B cell (primary cell): ENCODE measurements around the gene FAM184A. TPM values are rescaled to one million over a fixed set of nuclear protein-coding genes. Genes with fewer than 3 reads are reported as not detected.
A peak's percentile ranks its signal among the peaks of the same experiment; 100 is the strongest.

Source experiments
- ATAC-seq: fragments of 200-7000 bp; cut with Tn5 transposase; one replicate; pipeline ENCODE4 v1.10.0; 2021; ENCODE audit warnings: low read depth, mild to moderate bottlenecking, moderate number of reproducible peaks, moderate library complexity
- CTCF ChIA-PET: fragments of 350-600 bp; sonication (Branson Sonifier 250); formaldehyde crosslinking; loops from one replicate; lab custom pipeline; 2021; ENCODE audit warnings: antibody characterized with exemption, inconsistent platforms; lab: Charles Lee
- POLR2A ChIA-PET: fragments of 350-600 bp; sonication (Branson Sonifier 250); formaldehyde crosslinking; loops from one replicate; lab custom pipeline; 2021; ENCODE audit warnings: antibody characterized with exemption; lab: Charles Lee
- DNase-seq: peaks from one replicate; pipeline ENCODE4 v3.0.0; 2013
- H2AFZ ChIP-seq: 2 replicates; pipeline ENCODE4 v1.6.1; 2012; ENCODE audit warnings: mild to moderate bottlenecking, low read depth, low read length; ENCODE audit not compliant: insufficient read depth, poor library complexity, severe bottlenecking
- H3K27ac ChIP-seq, 2 donors: 1 replicate in 1 of 2; 2 replicates in 1 of 2; pipeline ENCODE4 v1.5.1; 2012 to 2013; ENCODE audit warnings: low read length in 2 of 2, mild to moderate bottlenecking in 2 of 2, moderate library complexity in 1 of 2
- H3K27me3 ChIP-seq, 4 experiments: fragments of 200-600 bp in 1 of 4; sonication (generic) in 1 of 4; replicated peaks in 1 of 4; 1 replicate in 2 of 4; 2 replicates in 2 of 4; pipeline versions ENCODE4 v1.6.1 to v1.7.0; 2013 to 2016; ENCODE audit warnings: low read length in 3 of 4, mild to moderate bottlenecking in 2 of 4, mixed read lengths in 1 of 4, moderate library complexity in 1 of 4; ENCODE audit not compliant: insufficient read depth in 4 of 4, control insufficient read depth in 3 of 4; ENCODE audit errors: control extremely low read depth in 1 of 4
- H3K36me3 ChIP-seq, 2 experiments: replicated peaks in 1 of 2; 1 replicate in 1 of 2; 2 replicates in 1 of 2; pipeline versions ENCODE4 v1.6.1 to v1.7.1; 2013; ENCODE audit warnings: low read length in 1 of 2; ENCODE audit not compliant: insufficient read depth in 2 of 2, control insufficient read depth in 1 of 2; ENCODE audit errors: control extremely low read depth in 1 of 2, extremely low read depth in 1 of 2
- H3K4me1 ChIP-seq, 2 donors: fragments of 200-600 bp in 1 of 2; sonication (generic) in 1 of 2; 1 replicate in 1 of 2; 2 replicates in 1 of 2; pipeline versions ENCODE4 v1.5.1 to v1.6.1; 2013 to 2017; ENCODE audit warnings: low read length in 2 of 2; ENCODE audit not compliant: control insufficient read depth in 2 of 2, insufficient read depth in 2 of 2
- H3K4me2 ChIP-seq: replicated peaks from 2 replicates; pipeline ENCODE3; 2012; ENCODE audit warnings: mild to moderate bottlenecking, low read depth, low read length; ENCODE audit not compliant: poor library complexity, severe bottlenecking
- H3K4me3 ChIP-seq, 5 experiments: fragments of 200-600 bp in 1 of 5; sonication (generic) in 1 of 5; 1 replicate in 3 of 5; 2 replicates in 2 of 5; pipeline versions ENCODE4 v1.5.1 to v1.7.0; 2011 to 2016; ENCODE audit warnings: low read length in 4 of 5, mild to moderate bottlenecking in 4 of 5, low read depth in 2 of 5, control low read depth in 1 of 5, moderate library complexity in 1 of 5; ENCODE audit not compliant: insufficient read depth in 1 of 5; ENCODE audit errors: control extremely low read depth in 1 of 5, extremely low read depth in 1 of 5
- H3K79me2 ChIP-seq: fragments of 200-600 bp; sonication (generic); one replicate; pipeline ENCODE4 v1.6.0; 2016; ENCODE audit warnings: low read length; ENCODE audit not compliant: control insufficient read depth, insufficient read depth
- H3K9ac ChIP-seq: fragments of 200-600 bp; sonication (generic); 2 replicates; pipeline ENCODE4 v1.6.1; 2017; ENCODE audit warnings: mild to moderate bottlenecking, low read length, moderate library complexity
- H3K9me3 ChIP-seq, 3 donors: one replicate each; pipeline versions ENCODE4 v1.6.1 to v1.7.1; 2013; ENCODE audit warnings: low read length in 2 of 3; ENCODE audit not compliant: control insufficient read depth in 2 of 3, insufficient read depth in 1 of 3; ENCODE audit errors: control extremely low read depth in 1 of 3
- H4K20me1 ChIP-seq: 2 replicates; pipeline ENCODE4 v1.6.0; 2012; ENCODE audit warnings: mild to moderate bottlenecking, low read length; ENCODE audit not compliant: insufficient read depth, control insufficient read depth, poor library complexity, severe bottlenecking
- H3K27ac Mint-ChIP-seq: one replicate; pipeline ENCODE4 v1.8.0; 2021; ENCODE audit warnings: mixed read lengths
- H3K27me3 Mint-ChIP-seq: one replicate; pipeline ENCODE4 v1.8.0; 2021; ENCODE audit warnings: mixed read lengths
- H3K4me1 Mint-ChIP-seq: one replicate; pipeline ENCODE4 v1.8.0; 2021; ENCODE audit warnings: mixed read lengths
- H3K4me3 Mint-ChIP-seq: one replicate; pipeline ENCODE4 v1.8.0; 2021; ENCODE audit warnings: mixed read lengths
- H3K9me3 Mint-ChIP-seq: one replicate; pipeline ENCODE4 v1.8.0; 2022; ENCODE audit warnings: mixed read lengths; ENCODE audit not compliant: insufficient read depth
- EZH2 ChIP-seq: IDR thresholded peaks from 2 replicates; pipeline ENCODE4 v1.6.1; 2012; ENCODE audit warnings: borderline replicate concordance, low read depth, mild to moderate bottlenecking, moderate library complexity, low read length; ENCODE audit not compliant: insufficient read depth, poor library complexity, severe bottlenecking
- WGBS: methylation state at CpG from one replicate; pipeline ENCODE4 v1.1.5; 2013; ENCODE audit warnings: missing lambda C conversion rate; ENCODE audit not compliant: insufficient coverage; 5-methylcytosine and 5-hydroxymethylcytosine counted together
- intact Hi-C: fragments of 100-400 bp; cut with micrococcal nuclease; formaldehyde crosslinking; loops from one replicate; pipeline ENCODE4 v1.10.0; 2022
- polyA plus RNA-seq: library from polyadenylated mRNA; depleted of rRNA; stranded (reverse); fragments of >200 nt; gene quantifications from 2 replicates; pipeline ENCODE4 v1.2.3, GENCODE V29; 2012
- total RNA-seq, 2 donors: library from RNA; stranded (reverse); fragments of 120-200 nt in 1 of 2; gene quantifications; 1 replicate in 1 of 2; 2 replicates in 1 of 2; pipeline versions ENCODE4 v1.2.3 to v1.2.4, GENCODE V29; 2013 to 2022
- TF ChIP-seq, protein P1 (sequence below): fragments of 200-600 bp; IDR thresholded peaks from one replicate; pipeline ENCODE4 v1.8.0; 2022; ENCODE audit warnings: antibody characterized with exemption, mild to moderate bottlenecking

Gene FAM184A
- total and polyA plus RNA-seq, 2 donors (not counting 1 experiment from before 2014, with no cell fraction given): 0.07 to 0.54 TPM

GRCh38 chr6:118935978-118936703, 142.3 kb downstream of the FAM184A start:
- Histone ChIP-seq H3K36me3 (peaks cover 3 to 6% of the 10 kb centered on the region in 2 experiments), H2AFZ (peak overlapping the region; percentile 100), H3K4me3 (no peak overlapping the region), H3K27ac (peak overlapping the region in 1 of 2 donors; percentile 83), H3K4me1 (peaks cover 17 to 25% of the 10 kb centered on the region in 2 donors), H3K9ac (no peak overlapping the region), H3K4me2 (peak overlapping the region; percentile 94), H4K20me1 (no peaks in the 10 kb centered on the region), H3K9me3 (no peaks in the 10 kb centered on the region), H3K27me3 (no peaks in the 10 kb centered on the region), H3K79me2 (peaks cover 37% of the 10 kb centered on the region)
- H3K9me3 Mint-ChIP-seq: no peaks in the 10 kb centered on the region
- no peaks in the 10 kb centered on the region for H3K27me3 Mint-ChIP-seq
- H3K4me3 Mint-ChIP-seq: peak overlapping the region; percentile 92
- ChIA-PET CTCF (interaction anchor here (1.4 to 1.6 kb wide), 2 partner anchors 42 to 45 kb away, joined by 3 to 4 read pairs; partner anchors contain the start of gene ASF1A), POLR2A (interaction anchor here (1.3 kb wide), 1 partner anchor 285 kb away, joined by 4 read pairs; the partner anchor contains the start of gene CEP85L)
- 67% methylated on average over 1 of the region's 3 CpGs for WGBS
- peak; percentile 38 for DNase-seq
- H3K27ac Mint-ChIP-seq: no peak overlapping the region
- intact Hi-C loops: loop anchor here (1.0 to 10.0 kb wide), 5 partner anchors 139 to 1333 kb away; partner anchors contain the start of genes CEP85L, FAM184A and GOPC
- peaks cover 48% of the 10 kb centered on the region for H3K4me1 Mint-ChIP-seq
- TF ChIP-seq EZH2: no peak
- TF ChIP-seq, protein P1, sequence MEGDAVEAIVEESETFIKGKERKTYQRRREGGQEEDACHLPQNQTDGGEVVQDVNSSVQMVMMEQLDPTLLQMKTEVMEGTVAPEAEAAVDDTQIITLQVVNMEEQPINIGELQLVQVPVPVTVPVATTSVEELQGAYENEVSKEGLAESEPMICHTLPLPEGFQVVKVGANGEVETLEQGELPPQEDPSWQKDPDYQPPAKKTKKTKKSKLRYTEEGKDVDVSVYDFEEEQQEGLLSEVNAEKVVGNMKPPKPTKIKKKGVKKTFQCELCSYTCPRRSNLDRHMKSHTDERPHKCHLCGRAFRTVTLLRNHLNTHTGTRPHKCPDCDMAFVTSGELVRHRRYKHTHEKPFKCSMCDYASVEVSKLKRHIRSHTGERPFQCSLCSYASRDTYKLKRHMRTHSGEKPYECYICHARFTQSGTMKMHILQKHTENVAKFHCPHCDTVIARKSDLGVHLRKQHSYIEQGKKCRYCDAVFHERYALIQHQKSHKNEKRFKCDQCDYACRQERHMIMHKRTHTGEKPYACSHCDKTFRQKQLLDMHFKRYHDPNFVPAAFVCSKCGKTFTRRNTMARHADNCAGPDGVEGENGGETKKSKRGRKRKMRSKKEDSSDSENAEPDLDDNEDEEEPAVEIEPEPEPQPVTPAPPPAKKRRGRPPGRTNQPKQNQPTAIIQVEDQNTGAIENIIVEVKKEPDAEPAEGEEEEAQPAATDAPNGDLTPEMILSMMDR: no peak
- ATAC-seq: no peak

GRCh38 chr6:118935331-118935668, 143.2 kb downstream of the FAM184A start:
- DNase-seq (no peak), ATAC-seq (no peak)
- TF ChIP-seq, protein P1: no peak
- no peak for TF ChIP-seq EZH2
- Histone ChIP-seq H3K4me3 (peak overlapping the region; percentile 68 to 99 (median 94)), H2AFZ (peak overlapping the region; percentile 100), H3K36me3 (peaks cover 3 to 13% of the 10 kb centered on the region in 2 experiments), H3K9me3 (no peaks in the 10 kb centered on the region), H3K4me1 (peaks cover 10 to 18% of the 10 kb centered on the region in 2 donors), H3K27me3 (no peaks in the 10 kb centered on the region), H4K20me1 (no peaks in the 10 kb centered on the region), H3K9ac (peak overlapping the region; percentile 98), H3K4me2 (peak overlapping the region; percentile 94), H3K79me2 (peaks cover 39% of the 10 kb centered on the region), H3K27ac (peak overlapping the region; percentile 64 to 83)
- H3K9me3 Mint-ChIP-seq: no peaks in the 10 kb centered on the region
- H3K4me3 Mint-ChIP-seq: peak overlapping the region; percentile 92
- ChIA-PET CTCF (interaction anchor here (0.9 to 1.6 kb wide), 4 partner anchors 27 to 44 kb away, joined by 3 to 4 read pairs (median 3); partner anchors contain the start of gene ASF1A), POLR2A (interaction anchor here (0.6 to 1.5 kb wide), 3 partner anchors 42 to 284 kb away, joined by 4 to 7 read pairs (median 4); partner anchors contain the start of gene CEP85L)
- WGBS: no CpG with 5 or more reads among the region's 1 CpG
- intact Hi-C loops: loop anchor here (1.0 to 10.0 kb wide), 5 partner anchors 140 to 1332 kb away; partner anchors contain the start of genes CEP85L, FAM184A and GOPC
- H3K27ac Mint-ChIP-seq: peak overlapping the region; percentile 88
- peaks cover 39% of the 10 kb centered on the region for H3K4me1 Mint-ChIP-seq
- no peaks in the 10 kb centered on the region for H3K27me3 Mint-ChIP-seq
